HG02884 (cell line): ENCODE data around the gene SLC12A5.

ENCODE experiments used
- ATAC-seq: cut with Tn5 transposase; IDR thresholded peaks from one replicate; pipeline ENCODE4 v1.9.1; 2021; ENCODE audit warnings: mild to moderate bottlenecking, moderate library complexity; ENCODE audit not compliant: unreplicated experiment

SLC12A5 gene

DNA sequence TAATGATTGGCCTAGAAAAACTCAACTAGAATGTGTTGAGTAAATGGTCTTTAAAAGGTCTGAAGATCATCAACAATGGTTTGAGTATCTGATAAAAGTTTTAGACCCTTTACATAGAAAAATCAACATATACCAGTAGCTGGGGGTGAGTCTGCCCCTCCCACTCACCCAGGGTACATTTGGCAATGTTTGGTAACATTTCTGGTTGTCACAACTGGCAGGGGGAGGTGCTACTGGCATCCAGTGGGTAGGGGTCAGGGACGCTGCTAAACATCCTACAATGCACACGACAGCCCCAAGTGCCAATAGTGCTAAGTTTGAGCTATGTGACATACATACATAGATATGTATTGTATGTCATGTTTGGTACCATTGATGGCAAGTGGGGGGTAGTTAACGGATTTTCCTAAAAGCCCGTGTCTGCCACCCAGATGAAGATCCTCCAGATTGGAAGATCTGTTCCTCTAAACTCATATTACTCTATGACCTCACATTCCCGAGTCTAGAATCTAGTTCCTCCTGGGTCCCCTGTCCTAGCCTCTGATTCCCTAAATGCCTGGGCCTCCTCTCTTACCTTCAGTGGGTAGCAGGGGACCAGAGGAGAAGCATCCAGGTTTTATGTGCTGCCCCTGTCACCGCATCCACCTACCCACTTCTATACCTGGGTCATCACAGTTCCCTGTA is 22.9 kb upstream of the SLC12A5 start:
- ATAC-seq: no peak

GRCh38 chr20:46006964-46007363 is 22.1 kb upstream of the SLC12A5 start:
- ATAC-seq: no peak

- no peak for ATAC-seq
Measured at GRCh38 chr20:46007671-46008070, 21.3 kb upstream of the SLC12A5 start.

DNA sequence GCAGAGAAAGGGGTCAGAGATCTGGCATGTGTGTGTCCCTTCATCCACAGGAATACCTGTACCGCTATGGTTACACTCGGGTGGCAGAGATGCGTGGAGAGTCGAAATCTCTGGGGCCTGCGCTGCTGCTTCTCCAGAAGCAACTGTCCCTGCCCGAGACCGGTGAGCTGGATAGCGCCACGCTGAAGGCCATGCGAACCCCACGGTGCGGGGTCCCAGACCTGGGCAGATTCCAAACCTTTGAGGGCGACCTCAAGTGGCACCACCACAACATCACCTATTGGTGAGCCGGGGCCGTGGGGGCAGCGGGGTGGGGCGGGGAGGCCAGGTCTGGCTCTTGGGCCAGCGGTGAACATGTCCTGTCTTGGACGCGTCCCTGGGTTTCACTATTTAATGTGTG is 19.2 kb upstream of the SLC12A5 start:
- ATAC-seq: no peak

- no peak for ATAC-seq
Measured at GRCh38 chr20:46010491-46011391, 18.3 kb upstream of the SLC12A5 start.

- no peak for ATAC-seq
Measured at GRCh38 chr20:46011631-46012482, 17.2 kb upstream of the SLC12A5 start.

GRCh38 chr20:46012921-46013320 is 16.1 kb upstream of the SLC12A5 start:
- no peak for ATAC-seq

GRCh38 chr20:46013322-46013828 is 15.6 kb upstream of the SLC12A5 start:
- ATAC-seq: no peak

DNA sequence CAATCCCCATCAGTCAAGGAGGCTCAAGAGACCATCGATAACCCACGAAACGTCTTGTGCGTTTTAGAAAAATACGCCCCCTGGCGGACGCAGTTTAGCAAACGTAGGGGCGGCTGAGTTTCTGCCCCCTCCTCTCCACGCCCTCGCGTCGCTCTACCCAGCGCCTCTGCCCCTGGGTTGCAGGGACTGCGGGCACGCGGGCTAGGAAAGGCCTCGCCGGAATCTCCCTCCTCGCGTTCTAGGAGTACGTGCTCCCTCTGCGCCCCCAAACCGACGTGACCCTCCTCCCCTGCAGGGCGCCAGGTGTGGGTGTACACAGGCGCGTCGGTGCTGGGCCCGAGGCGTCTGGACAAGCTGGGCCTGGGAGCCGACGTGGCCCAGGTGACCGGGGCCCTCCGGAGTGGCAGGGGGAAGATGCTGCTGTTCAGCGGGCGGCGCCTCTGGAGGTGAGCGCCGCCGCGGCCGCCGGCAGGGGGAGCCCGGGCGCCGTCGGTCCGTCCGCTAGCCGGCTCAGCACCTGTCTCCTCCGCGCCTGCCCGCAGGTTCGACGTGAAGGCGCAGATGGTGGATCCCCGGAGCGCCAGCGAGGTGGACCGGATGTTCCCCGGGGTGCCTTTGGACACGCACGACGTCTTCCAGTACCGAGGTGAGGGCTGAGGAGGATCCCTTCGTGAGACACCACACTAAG is 15.0 kb upstream of the SLC12A5 start:
- peak; percentile 57 for ATAC-seq

DNA sequence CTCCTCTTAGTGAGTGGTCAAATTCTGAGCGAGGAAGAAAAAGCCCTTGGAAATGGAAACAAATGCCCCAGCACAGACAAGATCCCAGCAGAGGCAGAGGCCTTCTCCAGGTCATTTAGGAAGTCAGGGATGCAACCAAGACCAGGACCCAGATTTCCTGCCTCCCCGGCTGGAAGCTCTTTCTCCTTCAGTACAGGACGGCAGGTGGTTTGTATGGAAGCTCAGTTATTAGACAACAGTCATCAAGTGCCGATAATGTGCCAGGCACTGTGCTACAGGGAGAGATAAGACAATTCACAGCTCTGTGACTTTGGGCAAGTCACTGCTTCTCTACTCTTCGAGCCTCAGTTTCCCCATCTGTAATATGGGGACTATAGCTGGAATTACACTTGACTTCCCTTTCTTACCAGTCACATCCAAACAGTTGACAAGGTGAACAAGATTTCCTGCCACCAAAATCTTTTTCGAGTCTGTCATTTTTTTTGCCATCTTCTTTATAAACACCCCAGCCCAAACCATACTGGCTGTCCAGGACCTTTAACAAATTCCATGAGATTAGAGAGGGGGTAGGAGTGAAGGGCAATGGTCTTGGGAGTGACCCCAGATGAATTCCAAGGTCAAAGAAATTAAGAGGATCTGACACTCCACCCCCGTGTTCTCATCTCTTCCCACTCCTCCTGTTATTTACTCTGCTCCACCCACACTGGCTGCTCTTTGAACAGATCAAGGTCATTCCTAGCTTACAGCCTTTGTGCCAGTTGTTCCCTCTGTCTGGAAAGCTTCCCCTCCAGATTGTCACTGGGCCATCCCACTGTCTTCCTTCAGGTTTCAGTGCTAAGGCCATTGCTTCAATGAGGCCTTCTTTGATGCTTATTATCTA is 14.3 kb upstream of the SLC12A5 start:
- no peak for ATAC-seq

- no peak for ATAC-seq
Measured at GRCh38 chr20:46017272-46017671, 11.7 kb upstream of the SLC12A5 start.

DNA sequence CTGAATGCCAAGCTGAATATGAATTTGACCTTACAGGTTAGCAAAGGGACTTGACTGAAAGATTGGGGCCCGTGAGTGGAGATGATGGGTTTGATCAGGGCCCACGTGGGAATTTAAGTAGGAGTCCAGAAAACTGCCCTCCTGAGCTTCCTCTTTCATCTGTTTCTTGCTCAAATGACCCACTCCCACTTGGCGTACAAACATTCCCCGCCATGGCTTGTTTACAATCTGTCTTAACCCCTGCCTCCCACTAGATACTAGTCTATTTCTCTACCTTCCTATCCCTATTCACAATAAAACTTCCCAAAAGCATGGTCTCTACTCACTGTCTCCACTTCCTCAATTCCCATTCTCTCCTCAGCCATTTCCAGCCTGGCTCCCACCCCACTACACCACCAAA is 10.9 kb upstream of the SLC12A5 start:
- ATAC-seq: no peak

DNA sequence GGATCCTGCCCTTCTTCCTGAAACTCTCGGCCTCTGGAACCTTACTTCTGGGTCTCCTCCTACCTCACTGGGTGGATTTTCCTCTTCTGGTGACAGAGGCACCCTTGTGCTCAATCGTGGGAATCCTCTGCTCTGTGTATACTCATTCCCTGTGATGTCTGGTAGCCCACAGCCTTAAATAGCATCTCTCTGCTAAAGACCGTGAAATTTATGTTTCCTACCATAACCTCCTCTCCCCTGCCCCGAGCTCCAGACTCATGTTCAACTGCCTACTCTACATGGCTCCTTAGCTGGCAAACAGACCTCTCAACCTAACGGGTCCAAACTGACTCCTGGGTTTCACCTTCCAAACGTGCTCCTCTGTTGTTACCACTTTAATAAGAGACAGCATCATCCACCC is 10.4 kb upstream of the SLC12A5 start:
- no peak for ATAC-seq

DNA sequence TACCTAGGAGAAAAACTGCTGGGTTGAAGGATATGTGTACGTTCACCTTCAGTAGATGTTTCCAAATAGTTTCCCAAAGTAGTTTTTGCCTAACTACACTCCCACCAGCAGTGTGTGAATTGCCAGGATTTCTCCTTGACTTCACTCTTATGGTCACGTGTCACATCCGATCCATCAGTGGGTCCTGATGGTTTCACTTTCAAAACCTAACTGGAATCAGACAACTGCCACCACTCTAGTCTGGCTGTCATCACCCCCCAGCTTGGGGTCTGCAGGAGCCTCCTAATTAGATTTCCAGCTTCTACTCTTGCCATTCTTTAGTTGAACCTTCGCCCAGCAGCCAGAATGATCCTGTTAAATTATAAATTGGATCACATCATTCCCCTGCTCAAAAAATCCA is 8.5 kb upstream of the SLC12A5 start:
- no peak for ATAC-seq

GRCh38 chr20:46021361-46022359 is 7.4 kb upstream of the SLC12A5 start:
- no peak for ATAC-seq

DNA sequence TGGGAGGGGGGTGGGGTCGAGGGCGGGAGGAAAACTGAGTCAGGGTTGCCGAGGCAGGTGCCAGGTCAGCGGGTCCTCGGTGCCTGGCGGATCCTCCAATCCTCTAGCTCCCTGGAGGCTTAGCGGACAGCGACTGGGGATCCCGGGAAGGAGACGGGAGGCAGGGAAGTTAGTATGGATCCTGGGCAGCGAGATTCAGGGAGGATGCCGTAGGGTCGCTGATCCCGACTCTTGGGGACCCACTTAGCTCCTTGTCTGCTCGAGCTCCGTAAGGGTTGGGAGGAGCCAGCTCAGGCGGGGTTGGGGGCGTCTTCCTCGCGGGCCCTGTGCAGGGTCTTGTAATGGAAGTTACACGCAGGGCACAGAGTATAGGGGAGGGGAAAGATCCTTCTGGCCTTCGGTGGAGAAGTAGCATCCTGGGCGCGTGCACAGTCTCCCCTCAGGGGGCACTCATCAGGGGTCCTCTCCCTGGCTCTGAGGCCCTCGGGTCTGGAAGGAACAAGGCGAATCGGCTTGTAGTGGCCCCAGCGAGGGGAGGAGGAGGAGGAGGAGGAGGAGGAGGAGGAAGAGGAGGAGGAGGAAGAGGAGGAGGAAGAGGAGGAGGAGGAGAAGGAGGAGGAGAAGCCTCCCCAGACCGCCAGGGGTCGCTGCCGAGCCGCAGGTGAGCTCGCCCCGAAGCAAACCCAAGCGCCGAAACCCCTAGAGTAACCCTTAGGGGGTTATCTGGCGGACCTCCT is 6.4 kb upstream of the SLC12A5 start:
- no peak for ATAC-seq

GRCh38 chr20:46023148-46023484 is 5.9 kb upstream of the SLC12A5 start:
- ATAC-seq: no peak

DNA sequence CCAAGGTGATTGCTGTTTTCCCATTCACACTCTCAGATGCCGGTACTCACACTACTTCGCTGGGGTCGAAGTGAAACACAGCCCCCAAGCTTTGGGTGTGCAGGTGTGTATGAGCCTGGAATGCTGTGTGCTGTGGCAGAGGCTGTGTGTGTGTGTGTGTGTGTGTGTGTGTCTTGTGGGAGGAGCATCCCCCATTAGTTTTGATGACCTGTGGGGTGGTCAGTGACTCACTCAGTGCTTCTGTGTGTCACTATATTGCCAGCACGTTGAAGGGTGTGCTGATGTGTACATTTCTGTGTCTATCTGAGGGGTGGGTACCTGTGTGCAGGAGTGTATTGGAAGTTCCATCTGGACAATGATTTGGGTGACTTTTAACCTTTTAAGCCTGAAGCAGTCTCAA is 5.0 kb upstream of the SLC12A5 start:
- no peak for ATAC-seq
